Right lobe of liver (tissue), 4 donors: Measurements from ENCODE around the gene CDH16.

Experiments used
- POLR2A ChIP-seq: fragments of 450-650 bp; IDR thresholded peaks from one replicate; pipeline ENCODE4 v1.6.1; 2017; ENCODE audit warnings: antibody characterized with exemption, mild to moderate bottlenecking
- TF ChIP-seq, protein P1 (sequence below), 4 donors: fragments of 200-600 bp in 3 of 4; fragments of 450-650 bp in 1 of 4; IDR thresholded peaks; one replicate each; pipeline versions ENCODE4 v1.5.1 to v1.8.0; 2016 to 2022; ENCODE audit warnings: antibody characterized with exemption in 4 of 4, mild to moderate bottlenecking in 2 of 4
- donor health status: DM: no; HTN: no; CAD: no.
- donor health status: DM: no; HTN: no; CAD: no.
- donor health status: DM: no; HTN: yes; CAD: no.

DNA sequence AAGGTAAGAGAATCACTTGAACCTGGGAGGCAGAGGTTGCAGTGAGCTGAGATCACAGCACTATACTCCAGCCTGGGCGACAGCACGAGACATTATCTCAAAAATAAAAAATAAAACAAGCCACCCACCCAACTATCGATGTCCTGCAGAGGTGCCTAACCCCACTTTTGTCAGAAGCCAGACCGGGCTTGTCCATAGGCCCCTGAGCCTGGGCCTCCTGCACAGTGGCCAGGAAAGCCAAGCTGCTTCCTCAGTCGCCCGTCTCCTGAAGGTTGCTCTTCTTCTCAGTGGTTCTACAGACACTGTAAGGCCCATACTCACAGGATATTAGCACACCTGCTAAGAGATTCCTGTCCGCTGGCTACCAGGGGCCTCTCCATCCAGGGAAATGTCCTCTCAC lies 27.9 kb upstream of the CDH16 start:
- no peak for TF ChIP-seq POLR2A
- TF ChIP-seq, protein P1, sequence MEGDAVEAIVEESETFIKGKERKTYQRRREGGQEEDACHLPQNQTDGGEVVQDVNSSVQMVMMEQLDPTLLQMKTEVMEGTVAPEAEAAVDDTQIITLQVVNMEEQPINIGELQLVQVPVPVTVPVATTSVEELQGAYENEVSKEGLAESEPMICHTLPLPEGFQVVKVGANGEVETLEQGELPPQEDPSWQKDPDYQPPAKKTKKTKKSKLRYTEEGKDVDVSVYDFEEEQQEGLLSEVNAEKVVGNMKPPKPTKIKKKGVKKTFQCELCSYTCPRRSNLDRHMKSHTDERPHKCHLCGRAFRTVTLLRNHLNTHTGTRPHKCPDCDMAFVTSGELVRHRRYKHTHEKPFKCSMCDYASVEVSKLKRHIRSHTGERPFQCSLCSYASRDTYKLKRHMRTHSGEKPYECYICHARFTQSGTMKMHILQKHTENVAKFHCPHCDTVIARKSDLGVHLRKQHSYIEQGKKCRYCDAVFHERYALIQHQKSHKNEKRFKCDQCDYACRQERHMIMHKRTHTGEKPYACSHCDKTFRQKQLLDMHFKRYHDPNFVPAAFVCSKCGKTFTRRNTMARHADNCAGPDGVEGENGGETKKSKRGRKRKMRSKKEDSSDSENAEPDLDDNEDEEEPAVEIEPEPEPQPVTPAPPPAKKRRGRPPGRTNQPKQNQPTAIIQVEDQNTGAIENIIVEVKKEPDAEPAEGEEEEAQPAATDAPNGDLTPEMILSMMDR (IDR thresholded peaks at IDR 0.05), result no peak
